Femur (tissue), 1 donor: ENCODE measurements around the gene HK2.
"Not testable (repeated sequence)": the region's sequence is repeated elsewhere in the genome, so short reads cannot be mapped to it uniquely, and the experiment has no call there.

Experiments
- DNase-seq: peaks from one replicate; pipeline ENCODE4 v3.0.0-alpha.2; 2017

Gene HK2

GRCh38 chr2:74833418-74834233, at the start of gene HK2:
Gene HK2, plus strand, starts transcription at chr2:74834127. Its CDS starts 454 bp downstream, at chr2:74834581.
- DNase-seq = peak; percentile 94

- DNase-seq = no peak
These were observed 44.7 kb upstream of the HK2 start for GRCh38 chr2:74789271-74789670.

GRCh38 chr2:74792282-74792681, 41.6 kb upstream of the HK2 start:
- DNase-seq = no peak

GRCh38 chr2:74794878-74795277, 39.0 kb upstream of the HK2 start:
- DNase-seq = not testable (repeated sequence)

- DNase-seq = no peak
These were observed 27.5 kb upstream of the HK2 start for GRCh38 chr2:74806355-74806839.

GRCh38 chr2:74806920-74807319, 27.0 kb upstream of the HK2 start:
- no peak for DNase-seq

- no peak for DNase-seq
These were observed 20.9 kb upstream of the HK2 start for GRCh38 chr2:74812787-74813590.

GRCh38 chr2:74814102-74814501, 19.8 kb upstream of the HK2 start:
- DNase-seq = no peak

- DNase-seq = no peak
These were observed 18.0 kb upstream of the HK2 start for GRCh38 chr2:74815941-74816340.

- no peak for DNase-seq
These were observed 17.2 kb upstream of the HK2 start for GRCh38 chr2:74816540-74817303.

- DNase-seq = no peak
These were observed 16.6 kb upstream of the HK2 start for GRCh38 chr2:74817304-74817675.

- no peak for DNase-seq
These were observed 14.2 kb upstream of the HK2 start for GRCh38 chr2:74819702-74820101.

- DNase-seq = no peak
These were observed 12.5 kb upstream of the HK2 start for GRCh38 chr2:74821177-74822126.

GRCh38 chr2:74822771-74823566, 11.0 kb upstream of the HK2 start:
- no peak for DNase-seq

- DNase-seq = no peak
These were observed 9.2 kb upstream of the HK2 start for GRCh38 chr2:74824679-74825078.

- DNase-seq = no peak
These were observed 5.4 kb upstream of the HK2 start for GRCh38 chr2:74828543-74828942.

- DNase-seq = no peak
These were observed 2.0 kb upstream of the HK2 start for GRCh38 chr2:74831693-74832530.

- not testable (repeated sequence) for DNase-seq
These were observed 386 bp downstream of the HK2 start for GRCh38 chr2:74834234-74834791.
